GM18502 (cell line): ENCODE results near the gene TFEB.

Source experiments
- ATAC-seq: cut with Tn5 transposase; IDR thresholded peaks from one replicate; pipeline ENCODE4 v1.9.1; 2021; ENCODE audit warnings: mild to moderate bottlenecking; ENCODE audit not compliant: unreplicated experiment, poor library complexity

The TFEB gene

DNA sequence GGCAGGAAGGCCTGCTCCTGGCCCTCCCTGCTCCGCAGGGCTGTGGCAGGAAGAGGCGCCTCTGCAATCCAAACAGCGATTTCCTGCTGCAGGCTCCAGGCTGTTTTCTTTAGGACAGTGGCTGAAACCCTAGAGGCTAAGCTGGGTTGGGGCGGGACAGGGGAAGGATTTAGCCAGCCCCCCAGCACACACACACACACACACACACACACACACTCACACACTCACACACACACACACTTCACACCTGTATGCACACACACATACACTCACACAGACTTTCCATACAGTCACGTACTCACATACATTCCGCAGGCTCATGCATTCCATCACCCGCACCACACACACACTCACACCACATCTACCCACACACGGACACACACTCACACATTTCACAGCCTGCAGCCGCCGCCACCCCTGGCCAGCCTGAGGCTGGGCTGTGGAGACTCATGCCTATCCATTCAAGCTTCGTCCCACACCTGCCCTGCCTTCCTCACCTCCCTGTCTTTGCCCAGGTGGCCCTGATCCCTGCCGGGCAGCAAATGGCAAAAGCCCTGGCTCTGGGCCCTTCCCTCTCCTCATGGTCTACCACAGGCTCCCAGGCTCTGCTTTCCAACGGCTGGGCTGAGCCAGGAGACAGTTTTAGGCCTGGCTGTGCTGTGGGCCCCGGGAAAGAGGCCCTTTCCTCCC, 79.3 kb downstream of the TFEB start:
- ATAC-seq = no peak

DNA sequence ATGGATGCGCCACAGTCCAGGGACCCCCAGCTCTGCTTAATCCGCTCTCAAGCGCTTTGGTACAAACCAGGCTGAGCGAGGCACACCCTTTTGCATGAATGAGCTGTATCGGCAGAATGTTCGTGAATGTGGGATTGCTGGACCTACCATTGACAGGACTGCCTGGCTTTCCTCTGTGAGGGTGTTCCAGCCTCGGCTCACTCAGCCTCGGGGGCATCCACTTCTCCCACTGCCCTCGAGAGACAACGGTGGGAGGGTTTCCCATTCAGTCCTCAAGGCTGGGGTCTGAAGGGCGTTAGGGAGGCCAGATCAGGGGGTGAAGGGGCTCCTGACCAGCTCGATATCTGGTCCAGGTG, 79.8 kb downstream of the TFEB start:
- no peak for ATAC-seq

- no peak for ATAC-seq
Measured at GRCh38 chr6:41655176-41655575, 80.2 kb downstream of the TFEB start.

DNA sequence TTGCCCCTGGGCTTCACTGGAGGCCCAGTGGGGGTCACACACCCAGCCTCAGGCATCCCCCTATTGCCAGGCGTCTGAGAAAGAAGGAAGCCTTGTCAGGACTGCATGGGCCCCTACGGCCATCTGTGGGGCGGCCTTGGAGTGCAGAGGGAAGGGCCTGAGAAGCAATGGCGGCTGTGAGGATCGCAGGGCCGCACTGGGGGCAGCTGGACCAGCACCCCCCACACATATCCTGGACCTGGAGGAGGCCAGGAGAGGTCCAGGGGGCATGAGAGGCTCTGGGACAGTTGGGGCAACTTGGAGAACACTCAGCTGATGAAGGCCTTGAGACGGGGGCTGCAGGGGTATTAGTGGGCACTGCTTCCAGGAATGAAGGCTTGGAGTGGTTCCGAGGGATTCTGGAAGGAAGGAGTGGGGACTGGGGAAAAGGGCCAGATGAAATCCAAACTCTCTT, 80.7 kb downstream of the TFEB start:
- no peak for ATAC-seq

- ATAC-seq = no peak
Measured at GRCh38 chr6:41654151-41654697, 81.2 kb downstream of the TFEB start.

DNA sequence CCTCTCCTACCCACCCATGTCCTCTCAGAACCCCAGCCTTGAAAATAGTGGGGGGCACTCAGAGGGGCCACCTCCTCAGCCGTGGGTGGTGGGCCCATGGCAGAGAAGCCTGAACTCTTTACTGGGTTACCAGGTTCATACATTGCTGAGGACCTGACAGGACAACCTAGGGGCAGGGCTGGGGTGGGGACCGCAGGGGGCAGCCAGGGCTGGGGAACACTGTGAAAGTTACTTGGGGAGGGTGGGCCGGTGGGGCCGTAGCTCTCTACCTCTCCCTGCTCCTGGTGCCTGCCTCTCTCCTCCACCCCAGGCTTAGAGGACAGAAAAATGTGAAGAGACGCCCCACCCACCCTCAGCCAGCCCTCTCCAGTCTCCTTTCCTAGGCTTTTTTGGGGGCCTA, 81.7 kb downstream of the TFEB start:
- no peak for ATAC-seq

DNA sequence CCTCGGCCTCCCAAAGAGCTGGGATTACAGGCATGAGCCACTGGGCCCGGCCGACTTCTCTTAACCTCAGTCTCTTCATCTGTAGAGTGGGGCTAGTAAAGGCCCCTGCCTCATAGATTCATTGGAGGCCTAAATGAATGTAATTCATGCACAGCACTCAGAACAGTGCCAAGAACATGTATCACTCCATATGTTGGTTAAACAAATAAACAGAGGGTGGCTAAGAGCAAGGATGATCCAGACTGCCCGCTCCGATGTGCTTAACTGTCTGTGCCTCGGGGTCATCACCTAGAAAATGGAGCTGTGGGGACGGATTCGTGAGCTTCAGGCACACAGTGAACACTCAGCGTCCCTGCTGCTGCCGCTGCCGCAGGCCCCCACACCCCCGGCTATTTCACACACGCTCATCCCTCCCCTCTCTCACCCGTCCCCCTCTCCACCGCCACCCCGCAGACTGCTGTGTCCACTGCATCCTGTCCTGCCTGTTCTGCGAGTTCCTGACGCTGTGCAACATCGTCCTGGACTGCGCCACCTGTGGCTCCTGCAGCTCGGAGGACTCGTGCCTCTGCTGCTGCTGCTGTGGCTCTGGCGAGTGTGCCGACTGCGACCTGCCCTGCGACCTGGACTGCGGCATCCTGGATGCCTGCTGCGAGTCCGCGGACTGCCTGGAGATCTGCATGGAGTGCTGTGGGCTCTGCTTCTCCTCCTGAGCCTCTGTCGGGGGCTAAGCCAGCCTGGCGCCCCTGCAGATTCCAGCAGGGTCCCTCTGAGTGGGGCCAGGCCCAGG, 82.3 kb downstream of the TFEB start:
- no peak for ATAC-seq

GRCh38 chr6:41651962-41652657, 83.3 kb downstream of the TFEB start:
- ATAC-seq = no peak

DNA sequence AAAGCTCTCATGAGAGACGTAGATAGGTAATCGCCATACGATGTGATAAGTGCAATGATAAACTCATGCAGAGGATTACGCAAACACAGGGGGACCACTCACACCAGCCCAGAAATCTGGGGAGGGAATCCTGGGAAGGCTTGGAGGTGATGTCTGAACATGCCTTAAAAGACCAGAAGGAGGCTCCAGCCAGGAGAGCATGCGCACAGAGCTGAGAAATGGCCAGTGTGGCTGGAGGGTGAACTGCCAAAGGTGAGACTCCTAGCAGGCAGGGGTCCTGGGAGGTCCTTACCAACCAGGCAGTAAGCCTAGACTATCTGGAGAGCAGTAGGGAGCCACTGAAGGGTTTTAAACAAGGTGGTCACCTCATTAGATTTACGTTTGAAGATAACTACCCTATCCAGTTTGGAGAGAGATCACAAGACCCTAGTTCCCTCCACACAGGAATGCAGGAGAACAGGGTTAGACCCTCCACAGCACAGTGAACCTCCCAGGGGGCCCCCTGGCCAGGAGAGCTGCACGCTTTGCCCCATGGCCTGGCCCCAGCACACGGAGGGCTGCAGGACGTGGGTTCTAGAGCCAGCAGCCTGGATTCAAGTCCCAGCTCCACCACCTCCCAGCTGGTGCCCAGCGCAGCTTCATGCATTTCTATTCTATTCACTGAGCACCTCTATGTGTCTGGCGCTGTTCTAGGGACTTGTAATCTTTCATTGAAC, 84.0 kb downstream of the TFEB start:
- ATAC-seq = no peak

- ATAC-seq = no peak
Measured at GRCh38 chr6:41650120-41650519, 85.3 kb downstream of the TFEB start.

- ATAC-seq = no peak
Measured at GRCh38 chr6:41649596-41649995, 85.8 kb downstream of the TFEB start.

DNA sequence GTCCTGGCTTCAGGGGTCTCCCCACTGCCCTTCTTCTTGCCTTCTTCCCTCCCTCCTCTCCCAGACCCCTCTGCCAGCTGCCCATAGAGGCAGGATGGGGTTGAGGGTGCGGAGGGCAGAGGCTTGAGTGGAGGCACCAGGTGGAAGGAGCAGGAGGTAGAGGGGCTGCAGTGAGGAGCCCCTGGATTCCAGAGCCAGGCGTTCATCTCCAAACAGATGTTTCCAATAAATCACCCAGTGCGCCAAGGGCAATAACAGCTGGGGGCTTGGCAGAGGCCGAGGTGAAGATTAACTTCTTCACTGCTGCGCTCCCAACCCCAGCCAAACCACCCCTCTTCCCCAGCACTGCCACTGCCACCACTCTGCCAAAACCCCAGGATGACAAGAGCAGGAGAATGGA, 86.5 kb downstream of the TFEB start:
- no peak for ATAC-seq

GRCh38 chr6:41648070-41648585, 87.3 kb downstream of the TFEB start:
- ATAC-seq = no peak

DNA sequence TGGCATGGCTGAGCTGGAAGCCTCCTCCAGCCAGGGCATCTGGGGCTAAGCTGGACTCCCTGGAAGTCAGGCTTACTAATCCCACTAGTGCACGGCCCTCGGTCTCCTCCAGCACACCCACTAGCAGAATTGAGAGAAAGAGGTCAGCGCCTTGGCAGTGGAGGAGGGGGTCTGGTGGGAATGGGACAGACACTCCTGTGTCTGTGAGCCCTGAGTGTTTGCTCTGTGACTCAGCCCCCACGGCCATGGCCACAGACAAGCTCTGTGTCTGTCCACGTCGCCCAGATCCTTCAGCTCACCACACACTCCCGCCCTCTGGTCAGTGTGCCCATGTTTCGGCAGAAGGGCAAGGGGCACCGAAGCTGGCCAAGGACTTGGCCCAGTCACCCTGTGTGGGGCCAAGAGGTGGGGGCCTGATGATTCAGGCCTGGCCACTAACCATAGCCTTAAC, 88.3 kb downstream of the TFEB start:
- ATAC-seq = no peak

DNA sequence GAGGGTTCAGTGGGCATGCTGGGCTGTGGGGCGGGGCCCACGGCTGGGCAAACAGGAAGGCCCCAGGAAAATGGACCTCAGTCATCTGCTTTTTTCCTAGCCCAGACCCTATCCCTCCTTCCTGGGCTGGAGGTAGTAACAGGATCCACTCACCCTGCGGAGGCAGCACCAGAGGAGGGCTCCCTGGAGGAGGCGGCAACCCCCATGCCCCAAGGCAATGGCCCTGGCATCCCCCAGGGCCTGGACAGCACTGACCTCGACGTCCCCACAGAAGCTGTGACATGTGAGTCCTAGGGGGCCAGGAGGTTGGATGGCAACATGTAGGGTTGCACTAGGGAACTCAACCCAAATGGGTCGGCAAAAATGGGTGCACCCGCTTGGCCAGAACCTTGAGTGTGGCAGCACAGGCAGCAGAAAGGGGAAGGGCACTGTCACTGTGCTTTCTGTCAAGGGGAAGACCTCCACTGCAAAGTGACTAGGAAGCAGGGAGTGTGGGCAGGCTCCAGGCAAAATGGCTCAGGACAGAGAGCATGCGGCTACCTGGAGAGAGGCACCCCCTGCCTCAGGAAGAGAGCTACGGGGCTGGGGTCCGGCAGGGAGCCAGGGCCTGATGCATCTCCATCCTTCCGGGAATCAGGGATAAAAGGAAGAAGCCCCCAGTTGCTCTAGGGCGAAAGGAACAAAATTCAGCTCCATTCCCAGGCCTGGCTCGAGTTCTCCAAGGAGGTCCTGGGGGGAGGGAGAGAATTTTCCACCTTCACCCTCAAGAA, 89.2 kb downstream of the TFEB start:
- ATAC-seq = no peak

DNA sequence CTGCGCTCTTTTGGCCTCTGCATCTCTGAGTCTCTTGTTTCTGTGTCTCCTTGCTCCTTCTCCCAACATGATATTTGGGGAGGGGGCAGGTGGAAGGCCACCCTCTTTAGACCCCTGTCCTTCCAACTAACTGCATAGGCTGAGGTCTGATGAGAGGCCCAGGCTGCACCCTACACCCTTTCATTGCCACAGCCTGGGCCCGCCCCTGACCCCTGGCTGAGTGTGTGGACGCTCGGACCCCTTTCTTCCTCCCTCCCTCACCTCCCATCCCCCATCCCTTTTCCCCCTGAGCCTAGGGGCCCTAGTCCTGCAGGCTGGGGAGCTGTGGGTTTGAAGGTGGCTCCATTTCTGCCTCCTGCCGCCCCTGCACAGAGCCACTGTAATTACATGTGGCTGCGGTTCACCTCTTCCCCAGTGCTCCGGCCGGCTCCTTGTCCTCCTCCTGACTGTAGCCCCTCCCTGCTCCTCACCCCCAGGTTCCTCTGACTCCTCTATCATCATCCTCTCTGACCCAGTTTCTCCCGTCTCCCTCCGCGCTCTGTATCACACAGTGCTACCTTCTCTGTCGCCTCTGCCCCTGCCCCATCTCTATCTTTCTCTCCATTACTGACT, 90.3 kb downstream of the TFEB start:
- no peak for ATAC-seq

GRCh38 chr6:41644297-41644879, 91.0 kb downstream of the TFEB start:
- no peak for ATAC-seq

GRCh38 chr6:41643899-41644269, 91.5 kb downstream of the TFEB start:
- no peak for ATAC-seq
